ENCODE data around the gene GPER1.
"Not testable (repeated sequence)": the region's sequence is repeated elsewhere in the genome, so short reads cannot be mapped to it uniquely, and the experiment has no call there.

The GPER1 gene

DNA sequence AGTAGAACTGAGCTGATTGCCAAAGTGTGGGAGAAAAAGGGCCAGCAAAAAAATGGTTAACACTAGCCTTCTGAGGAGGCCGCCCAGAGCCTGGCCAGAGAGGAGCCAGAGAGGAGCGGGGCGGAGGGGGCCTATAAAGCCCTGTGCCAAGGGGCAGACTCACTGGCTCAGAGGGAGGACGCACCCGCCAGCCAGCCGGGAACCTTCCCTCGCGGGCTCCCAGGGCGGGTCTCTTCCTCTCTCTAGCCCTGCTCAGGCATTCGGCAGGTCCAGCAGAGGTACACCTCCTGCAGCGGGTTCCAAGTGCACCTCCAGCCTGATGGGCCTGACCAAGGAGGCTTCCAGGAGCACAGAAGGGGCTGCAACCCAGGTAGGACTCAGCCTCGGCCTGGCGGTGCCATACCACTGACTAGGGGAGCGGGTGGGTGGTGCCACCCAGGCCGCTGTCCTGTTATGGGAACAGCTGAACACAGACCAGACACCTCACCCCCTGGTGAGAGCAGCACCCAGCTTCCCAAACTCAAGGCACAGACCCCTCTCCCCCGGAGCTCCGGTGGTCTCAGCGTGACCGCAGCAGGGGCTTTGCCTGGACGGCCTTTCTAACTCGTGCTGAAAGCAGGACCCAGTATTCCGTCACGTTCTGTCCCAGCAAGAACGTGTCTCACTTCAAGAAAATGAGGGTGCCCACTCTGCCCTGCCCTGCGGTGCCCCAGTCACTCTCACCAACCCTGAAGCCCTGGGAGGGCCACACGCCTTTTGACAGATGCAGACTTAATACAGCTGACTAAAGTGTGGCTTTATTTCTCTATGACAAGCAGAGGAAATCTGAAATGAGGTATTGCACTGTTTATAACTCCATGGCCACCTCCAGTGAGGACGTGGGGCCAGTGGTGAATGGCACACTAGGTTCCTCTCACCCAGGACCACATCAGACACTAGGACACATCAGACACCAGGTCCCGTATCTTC is at the start of gene GPER1:
Gene GPER1, plus strand, starts transcription at position 162 of the 969 bp plus-strand sequence. CDS start 3,616 bp downstream, outside the sequence.
- DNase-seq, result no peak

DNA sequence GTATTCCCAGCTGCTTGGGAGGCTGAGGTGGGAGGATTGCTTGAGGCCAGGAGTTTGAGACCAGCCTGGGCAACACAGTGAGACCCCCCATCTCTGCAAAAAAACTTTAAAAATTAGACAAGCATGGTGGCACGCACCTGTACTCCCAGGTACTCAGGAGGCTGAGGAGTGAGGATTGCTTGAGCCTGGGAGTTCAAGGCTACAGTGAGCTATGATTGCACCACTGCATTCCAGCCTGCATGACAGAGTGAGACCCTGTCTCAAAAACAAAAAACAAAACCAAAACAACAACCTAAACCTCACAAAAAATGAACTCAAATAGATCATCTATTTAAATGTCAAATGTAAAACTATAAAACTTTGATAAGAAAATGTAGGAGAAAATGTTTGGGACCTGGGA is 47.7 kb upstream of the GPER1 start:
- not testable (repeated sequence) for DNase-seq

DNA sequence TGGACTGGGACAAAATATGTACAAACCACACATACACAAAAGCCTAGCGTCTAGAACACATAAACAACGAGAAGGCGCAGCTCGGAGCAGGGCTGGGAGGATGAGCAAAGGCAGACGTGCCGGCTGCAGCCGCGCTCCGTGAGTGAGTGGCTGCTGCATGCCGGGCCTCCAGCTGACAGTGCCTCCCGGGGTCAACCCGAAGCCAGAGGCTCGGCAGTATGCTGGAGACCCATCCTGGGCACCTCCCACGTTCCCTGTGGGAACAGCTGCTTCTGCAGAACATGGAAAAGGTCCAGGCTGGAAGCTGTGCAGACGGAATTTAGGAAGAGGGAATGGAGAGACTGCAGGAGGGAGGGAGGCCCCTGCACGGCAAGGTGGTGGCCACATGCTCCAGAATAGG is 47.1 kb upstream of the GPER1 start:
- peak in 1 of 2 experiments; percentile 27 for DNase-seq

DNA sequence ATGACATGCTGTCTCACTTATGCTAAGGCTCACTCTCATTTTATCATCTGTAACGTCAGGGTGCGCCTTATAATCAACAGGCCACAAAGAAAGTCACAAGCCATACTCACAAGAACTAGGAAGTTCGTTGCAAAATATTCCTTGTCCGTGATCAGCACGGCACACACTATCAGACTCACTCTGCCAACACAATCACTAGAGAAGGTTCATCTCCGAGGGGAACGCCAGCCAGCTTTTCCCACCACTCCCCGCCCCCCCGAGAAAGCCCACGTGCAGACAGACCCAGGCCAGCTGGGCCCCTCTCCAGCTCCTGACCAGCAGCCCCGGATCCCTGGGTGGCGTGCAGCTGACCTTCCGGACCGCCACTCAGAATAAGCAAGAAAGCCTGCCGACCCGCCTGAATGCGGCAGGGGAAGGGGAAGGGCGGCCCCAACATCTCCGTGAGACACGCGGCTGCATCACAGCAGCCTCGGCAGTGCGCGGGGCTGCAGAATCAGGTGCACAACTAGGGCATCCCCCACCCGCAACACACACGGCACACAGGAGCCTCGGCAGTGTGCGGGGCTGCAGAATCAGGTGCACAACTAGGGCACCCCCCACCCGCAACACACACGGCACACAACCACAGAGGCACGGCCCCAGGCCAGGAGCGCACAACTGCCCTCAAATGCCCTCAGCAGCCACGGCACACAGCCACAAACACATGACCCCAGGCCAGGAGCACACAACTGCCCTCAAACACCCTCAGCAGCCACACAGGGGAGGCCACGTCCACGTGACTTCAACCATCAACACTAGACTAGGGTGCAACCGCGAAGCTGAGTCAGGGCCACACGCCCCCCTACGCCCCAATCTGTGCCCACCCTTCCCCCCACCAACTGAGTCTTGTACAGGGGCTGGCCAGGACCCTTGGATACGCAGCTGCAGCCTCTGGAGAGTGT is 46.1 kb upstream of the GPER1 start:
- no peak for DNase-seq

DNA sequence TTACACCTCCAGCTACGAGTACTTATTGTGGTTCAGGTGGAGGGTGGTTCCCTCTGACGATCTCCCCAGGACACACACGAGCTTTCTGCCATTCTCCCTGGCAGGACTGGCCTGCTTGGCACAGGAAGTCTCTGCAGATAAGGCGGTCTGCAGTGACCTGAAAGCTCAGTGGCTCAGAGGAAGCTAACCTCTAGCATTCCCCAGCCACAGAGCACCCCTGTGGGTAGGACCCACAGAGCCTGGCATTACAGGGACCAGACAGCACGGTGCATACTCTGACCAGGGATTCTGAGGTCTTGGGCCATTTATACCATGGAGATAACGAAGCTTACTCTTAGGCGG is 45.5 kb upstream of the GPER1 start:
- DNase-seq, result no peak

DNA sequence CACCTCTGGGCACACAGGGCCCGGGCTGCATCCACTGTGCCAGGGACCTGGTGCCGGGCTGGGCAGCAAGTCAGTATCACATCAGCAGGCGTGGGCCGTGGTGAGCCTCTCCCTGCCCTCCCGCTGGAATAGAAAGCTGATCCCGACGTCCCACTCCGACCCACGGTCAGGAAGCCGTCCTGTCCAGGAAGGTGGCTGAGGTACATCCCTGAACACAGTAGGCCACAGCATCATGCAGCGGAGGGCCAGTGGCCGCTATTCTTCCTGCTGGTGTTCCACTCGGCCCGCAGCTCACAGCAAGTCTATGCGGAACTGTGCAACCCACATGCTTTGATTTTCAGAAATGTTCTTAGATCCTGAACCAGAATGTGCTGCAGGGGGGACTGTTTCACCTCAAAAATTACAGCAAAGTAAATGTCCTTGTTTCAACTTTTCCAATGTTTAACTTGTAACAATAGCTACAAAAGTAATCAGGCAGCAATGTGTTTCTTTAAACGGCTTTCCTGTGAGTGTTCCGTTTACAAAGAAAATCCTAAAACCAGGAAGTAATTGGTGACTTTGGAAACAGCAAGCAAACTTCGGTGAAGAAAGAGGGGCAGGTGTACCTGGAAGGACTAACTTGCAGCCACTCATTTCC is 44.2 kb upstream of the GPER1 start:
- no peak for DNase-seq

DNA sequence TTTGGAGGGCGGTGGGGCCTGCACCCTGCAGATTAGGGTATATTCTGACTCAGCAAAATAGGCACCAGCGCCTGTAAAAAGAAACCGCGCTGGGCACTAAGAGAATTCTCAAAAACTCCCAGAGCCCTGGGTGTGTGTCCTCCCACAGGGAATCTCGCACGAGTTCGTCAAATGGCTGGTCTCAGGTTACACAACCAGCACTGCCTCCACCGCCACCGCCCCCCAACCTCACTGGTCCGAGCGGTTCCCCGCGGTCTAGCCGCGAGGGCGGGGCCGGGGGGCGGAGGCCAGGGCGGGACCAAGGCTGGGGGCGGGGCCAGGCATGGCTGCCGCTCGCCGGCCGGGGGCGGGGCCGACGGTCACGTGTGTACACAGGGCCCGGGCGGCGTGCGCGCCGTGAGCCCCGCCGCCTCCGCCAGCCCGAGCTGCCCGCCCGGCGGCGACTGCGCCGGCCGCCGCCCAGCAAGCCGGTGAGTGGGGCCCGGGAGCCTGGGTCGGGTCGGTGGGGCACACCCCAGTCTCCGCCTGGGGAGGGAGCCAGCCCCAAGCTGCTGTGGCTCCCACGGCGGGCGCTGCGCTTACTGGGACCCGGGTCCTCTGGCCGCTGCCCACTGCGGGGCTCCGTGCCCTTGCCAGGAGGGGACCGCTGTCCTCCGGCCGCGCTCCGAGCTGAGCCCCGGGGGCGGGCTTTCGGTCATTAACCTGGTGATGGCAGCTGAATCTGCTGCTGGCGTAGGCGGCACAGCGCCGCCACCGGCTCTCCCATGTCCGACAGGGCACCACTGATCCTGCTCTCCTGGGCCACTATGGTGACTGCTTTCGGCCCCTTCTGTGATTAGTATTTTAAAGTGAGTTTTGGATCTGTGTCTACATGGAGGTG is 43.5 kb upstream of the GPER1 start, which contains the start of gene GPR146:
Gene GPR146, plus strand, starts transcription at position 358 of the 880 bp plus-strand sequence. CDS start 12,970 bp downstream, outside the sequence.
- DNase-seq, result peak; percentile 70 to 76

DNA sequence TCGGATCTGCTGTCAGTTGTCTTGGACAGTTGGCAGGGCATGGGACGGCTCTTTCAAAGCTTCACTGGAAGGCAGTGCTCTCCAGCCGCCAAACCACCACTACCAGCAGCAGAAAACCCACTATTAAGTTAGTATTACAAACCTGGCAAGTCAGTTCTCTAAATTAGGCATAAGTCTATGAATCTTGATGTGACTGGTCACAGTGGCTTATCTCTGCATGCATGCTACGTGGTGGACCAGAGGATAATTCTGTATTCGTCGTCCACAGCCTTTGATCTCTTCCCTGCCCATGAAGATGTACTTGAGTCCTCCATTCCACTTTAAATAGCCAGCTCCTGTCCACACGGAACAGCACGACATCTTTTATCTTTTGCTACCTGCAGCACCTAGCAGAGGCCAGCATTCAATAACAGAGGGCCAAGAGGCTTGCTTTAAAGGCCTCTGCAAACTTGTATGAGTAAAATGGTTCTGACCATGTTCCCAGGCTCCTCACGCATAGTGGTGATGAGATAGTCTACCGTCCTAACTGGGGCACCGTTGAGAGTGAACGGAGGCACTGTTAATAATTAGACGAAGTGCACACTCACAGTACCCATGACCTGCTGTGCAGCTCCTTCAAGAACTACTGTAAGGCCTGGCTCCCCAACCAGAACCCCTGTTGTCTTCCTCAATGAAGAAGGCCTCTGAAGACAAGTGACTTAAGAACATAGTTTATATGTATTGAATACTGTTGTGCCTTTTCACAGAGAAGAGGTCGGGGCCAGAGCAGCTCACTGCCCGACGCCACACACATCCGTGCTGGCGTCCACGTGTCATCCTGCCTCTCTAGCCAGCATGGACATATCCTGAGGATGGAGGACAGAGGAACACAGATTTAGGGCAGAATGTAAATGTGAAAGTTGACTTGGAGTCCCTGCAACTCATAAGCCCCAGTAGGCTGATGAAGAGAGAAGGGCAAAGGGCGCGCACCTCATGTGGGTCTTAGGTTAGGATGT is 42.5 kb upstream of the GPER1 start:
- no peak for DNase-seq

DNA sequence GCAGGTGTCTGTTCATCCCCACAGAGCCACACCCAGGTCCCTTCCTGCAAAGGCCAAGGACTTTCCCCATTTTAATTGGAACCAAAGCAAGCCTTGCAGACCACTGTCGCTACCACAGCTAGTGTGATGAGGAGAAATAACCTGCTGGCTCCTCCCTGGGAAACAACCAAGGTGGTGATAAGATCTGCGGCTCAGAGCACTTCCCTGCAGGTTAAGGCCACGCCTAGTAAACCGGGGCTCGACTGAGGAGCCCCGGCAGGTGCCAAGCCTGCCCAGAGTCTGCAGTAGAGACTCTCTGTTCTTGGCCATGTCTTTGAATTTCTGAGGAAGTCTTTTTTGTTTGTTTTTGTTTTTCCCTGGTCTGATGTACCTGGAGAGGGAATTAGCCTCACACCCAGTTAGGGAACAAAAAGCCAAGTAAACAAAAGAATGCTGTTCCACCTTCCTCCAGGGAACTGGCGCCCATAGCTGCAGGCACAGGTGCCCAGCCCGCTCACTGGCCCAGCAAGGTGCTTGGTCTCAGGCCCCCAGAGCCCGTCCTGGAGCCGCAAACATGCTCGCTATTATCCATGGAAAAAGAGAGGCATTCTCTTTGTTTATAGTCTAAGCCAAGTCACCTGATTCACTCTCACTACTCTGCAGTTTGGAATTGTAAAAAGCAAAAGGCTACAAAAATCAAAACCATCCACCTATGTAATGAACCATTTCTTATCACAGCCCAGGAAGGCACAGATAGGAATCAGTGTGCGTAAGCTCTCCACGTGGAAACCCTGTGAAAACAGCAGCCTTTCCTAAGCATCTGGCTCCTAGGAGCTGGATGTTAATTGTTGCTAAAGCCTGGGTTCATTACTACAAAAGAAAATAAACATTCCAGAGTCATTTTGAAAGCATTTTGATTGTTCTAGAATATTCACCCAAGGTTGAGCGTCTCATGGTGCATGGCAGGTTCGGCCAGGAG is 40.9 kb upstream of the GPER1 start:
- no peak for DNase-seq

DNA sequence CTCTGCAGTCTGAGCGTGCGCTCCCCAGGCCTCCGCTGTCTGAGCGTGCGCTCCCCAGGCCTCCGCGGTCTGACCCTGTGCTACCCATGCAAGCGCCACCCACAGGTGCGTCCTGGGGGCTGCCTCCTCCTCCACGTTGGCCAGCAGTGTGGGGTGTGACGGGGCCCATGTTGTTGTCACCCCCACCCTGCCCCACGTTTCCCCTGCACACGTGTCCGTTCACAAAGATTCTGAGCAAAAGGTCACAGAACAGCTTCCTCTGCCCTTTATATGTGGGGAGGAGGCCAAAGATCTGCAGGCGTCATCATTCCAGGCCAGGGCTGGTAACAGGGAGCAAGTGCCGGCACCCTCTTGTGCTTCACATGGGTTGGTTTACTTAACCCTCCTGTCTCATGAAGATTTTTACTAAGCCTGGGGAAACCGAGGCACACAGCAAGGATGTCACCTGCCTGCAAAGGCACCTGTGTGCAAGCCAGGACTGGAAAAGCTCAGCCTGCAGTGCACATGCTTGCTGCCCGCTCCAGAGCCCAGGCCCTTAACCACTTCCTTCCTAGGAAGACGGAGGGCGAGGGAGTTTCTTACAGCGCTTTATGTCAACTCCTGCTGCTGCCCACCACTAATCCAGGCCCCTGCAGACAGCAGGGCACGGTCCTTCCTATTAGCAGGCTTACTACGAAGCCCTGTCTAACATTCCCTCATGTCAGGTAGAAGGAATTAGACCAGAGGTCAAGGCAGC is 38.7 kb upstream of the GPER1 start:
- no peak for DNase-seq

DNA sequence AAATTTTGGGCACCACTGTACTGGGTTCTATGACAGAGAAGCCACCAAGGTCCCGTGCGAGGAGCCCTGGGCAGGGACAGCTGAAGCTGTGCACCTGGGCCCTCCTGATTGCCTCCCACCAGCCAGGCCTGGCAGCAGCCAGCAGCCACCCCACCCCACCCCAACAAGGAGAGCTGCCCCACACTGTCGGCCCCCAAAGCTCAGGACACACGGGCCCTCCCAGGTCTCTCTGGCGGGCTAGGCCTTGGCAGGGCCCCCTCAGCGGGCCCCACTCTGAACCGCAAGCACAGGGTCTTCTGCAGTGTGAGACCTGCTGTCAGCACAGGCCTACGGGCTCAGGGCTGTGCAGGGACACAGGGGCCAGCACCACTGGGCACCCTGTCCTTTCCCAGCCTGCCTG is 38.1 kb upstream of the GPER1 start:
- DNase-seq, result no peak

DNA sequence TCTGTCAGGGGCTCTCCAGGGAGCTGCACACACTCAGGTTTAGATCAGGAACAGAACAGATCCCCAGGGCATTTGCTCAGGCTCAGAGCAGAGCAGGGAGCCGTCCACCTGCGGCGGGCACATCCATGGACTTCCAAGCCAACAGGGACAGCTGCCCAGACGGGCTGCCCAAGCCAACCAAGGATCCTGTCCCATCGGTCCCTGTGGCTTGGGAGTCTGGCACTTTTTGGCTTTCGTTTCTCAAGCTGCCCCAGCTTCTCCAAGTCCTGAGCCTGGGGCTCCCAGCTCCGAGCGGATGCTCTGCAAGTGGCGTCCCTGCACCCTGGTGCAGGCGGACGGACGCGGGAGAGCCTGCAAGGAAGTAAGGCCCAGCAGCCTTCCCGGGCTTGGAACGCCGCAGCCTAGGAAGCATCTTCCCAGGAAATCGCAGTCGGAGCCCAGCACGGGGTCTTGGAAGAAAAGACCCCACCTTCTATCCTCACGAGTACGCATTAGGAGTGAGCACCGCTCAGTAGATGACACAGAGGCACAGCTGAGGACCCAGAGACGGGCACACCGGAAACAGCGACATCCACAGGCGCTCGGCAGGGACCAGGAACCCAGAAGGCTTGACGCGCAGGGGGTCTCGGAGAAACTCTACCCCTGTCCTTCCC is 37.5 kb upstream of the GPER1 start:
- DNase-seq, result peak in 1 of 2 experiments; percentile 11

DNA sequence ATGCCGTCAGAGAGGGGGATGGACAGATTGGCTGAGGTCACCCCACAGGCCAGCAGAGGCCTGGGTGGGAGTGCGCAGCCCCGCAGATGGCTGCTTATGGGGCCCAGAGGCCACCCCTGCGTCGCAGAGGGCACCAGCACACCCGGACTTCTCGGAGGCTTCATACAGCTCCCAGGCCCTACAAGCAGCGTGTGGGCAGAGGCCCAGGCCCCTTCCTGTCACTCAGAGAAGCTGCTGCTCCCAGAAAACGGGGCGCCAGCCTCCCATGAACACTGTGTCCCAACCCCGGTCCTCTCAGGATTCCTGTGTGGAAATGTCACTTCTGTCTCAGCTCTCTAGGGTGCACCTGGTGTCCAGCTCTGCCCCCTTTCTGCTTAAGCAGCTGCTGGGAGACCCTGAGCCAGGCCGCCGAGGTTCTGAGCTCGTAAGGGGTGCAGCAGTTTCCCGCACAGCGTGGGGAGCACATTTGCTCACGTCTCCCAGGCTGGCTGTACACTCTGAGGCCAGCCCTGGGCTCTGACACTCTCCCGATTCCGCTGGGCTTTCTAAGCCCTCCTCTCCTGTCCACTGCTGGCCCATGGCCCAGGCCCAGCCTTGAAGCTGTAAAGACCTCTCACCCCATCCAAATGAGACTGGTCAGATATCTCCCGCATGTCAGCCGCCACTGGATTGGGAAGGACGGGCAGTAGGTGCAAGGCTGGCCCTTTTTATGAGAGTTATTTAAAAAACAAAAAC is 36.8 kb upstream of the GPER1 start:
- no peak for DNase-seq

DNA sequence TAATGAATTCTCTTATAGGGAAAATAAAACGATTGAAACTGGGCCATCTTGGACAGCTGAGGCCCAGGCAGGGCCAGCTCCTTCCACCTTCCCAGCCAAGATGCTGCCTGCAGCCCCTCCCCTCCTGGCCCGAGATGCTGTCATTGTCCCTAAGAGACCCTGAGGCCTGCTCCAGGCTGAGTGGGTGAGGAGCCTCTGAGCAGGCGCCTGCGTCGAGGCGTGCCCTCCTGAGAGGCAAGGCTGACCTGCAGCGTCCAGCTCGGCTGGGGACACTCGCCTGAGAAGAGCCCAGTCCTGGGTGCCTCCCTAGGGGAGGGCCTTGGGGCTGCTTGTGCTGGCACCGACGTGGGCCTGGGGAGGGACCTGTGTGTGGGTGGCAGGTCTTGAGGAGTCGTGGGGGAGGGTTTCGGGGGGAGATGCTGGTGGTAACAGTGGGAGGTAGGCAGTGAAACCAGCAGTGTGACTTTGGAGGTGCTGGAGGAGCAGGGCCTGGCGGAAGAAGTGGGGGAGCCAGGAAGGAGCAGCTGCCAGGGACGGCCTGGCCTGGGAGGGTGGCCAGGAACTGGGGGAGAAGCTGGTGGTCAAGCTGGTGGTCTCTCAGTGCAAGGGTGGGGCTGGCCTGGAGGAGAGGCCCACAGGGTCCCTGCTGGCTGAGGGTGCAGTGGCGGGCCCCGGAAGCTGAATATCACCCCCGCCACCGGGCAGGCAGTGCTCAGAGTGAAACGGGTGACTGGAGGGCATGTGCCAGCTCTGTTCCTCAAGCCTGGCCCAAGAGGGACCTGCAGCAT is 35.7 kb upstream of the GPER1 start:
- DNase-seq, result no peak

DNA sequence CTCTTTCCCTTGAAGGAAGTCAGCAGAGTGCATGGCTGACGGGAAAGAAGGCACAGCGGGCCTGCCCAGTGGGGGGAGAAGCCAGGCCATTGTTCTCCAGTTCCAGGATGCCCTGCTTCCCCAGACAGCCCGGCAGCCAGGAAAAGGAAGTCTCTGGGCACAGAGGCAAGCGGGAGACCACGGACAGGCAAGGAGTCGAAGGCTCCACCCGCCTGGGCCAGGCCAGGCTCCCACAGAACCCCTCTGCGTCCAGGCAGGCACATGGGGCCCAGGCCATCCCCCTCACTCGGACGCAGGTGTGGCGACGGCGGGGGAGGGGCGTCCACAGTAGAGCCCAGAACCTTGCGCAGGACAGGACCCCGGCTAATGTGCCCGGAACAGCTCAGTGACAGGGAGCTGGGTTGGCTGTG is 34.9 kb upstream of the GPER1 start:
- DNase-seq, result no peak

DNA sequence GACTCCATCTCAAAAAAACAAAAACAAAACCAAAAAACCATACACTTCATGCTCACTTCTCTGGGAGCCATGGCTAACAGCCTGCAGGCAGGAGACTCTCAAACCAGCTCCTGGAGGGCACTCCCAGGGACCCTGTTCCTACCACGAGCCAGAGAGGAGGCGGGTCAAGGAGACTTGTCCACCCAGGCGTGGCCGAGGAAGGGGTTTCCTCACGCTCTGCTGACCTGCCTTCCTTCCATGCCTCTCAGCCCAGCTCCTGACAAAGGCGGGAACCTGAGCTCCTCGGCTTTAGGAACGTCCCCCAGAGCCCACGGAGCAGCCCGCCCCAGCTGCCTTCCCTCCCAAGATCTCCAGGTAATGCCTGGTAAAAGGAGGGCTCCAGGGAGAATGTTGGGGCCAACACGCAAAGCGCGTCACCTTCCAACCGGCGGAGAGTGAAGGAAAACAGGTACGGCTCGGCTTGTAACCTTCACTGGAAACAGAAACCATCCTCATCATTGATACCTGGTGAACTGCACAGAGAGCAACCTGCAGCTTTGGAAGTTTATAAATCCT is 34.0 kb upstream of the GPER1 start:
- DNase-seq, result no peak
